Jurkat, Clone E6-1 (cell line): ENCODE results near the gene CNIH2. TPM values are rescaled to one million over a fixed set of nuclear protein-coding genes. Genes with fewer than 3 reads are reported as not detected.

Experiments used
- DNase-seq: peaks from one replicate; pipeline ENCODE4 v3.0.0-alpha.2; 2011; ENCODE audit warnings: low read depth, low spot score
- H3K4me3 ChIP-seq: 2 replicates; pipeline ENCODE4 v1.5.1; 2011; ENCODE audit warnings: mild to moderate bottlenecking, low read length, control low read depth, moderate library complexity
- polyA plus RNA-seq: library from polyadenylated mRNA; unstranded; fragments of >200 nt; gene quantifications from one replicate; pipeline ENCODE4 v1.2.1, GENCODE V29; 2012; ENCODE audit warnings: missing spikeins; ENCODE audit not compliant: insufficient read length, insufficient read depth

CNIH2 gene
- polyA plus RNA-seq, result 19.7 TPM

DNA sequence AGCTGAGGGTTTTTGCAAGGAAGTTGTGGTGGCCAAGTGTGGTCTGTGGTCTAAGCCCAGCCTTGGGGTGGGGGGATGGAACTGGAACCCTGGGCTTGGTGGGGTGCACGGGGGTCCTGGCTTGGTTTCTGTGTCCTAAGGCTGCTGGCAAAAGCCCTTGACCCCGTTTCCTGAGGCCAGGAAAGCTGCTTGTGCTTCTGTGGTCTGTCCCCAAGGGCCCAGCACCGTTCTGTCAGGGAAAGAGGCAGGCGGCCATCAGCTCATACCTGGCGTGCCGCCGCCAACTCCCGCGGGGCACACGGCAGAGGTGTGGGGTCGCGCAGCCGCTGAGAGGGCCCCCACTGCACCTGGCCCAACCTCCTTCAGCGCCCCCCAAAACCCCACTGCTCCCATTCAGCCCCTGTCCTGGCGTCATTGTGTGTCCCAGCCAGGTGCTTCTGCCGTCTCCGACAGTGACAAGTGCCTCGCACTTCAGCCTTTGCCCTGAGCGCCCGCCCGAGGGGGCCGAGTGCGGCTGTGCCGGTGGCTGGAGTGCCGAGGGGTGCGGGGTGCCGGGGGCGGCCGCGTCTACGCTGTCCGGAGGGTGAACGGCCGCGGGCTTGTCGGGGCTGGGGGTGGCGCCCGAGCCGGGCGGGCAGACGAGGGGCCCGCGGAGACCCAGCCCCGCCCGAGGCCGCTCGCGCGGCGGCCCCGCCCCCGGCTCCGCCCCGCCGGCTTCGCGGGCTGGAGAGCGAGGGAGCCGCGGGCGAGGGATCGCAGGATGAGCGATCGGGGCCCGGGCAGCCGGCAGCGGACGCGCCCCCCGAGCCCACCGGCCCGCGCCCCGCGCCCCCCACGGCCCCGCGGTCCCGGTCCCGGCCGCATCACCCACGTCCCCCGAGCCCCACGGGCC is at the start of gene CNIH2:
TSS of gene CNIH2 (plus strand) at position 705 of the 892 bp plus-strand sequence. CDS start 282 bp downstream, outside the sequence.
- H3K4me3 ChIP-seq, result peak within 1 kb of the TSS; percentile 24
- DNase-seq, result no peak

DNA sequence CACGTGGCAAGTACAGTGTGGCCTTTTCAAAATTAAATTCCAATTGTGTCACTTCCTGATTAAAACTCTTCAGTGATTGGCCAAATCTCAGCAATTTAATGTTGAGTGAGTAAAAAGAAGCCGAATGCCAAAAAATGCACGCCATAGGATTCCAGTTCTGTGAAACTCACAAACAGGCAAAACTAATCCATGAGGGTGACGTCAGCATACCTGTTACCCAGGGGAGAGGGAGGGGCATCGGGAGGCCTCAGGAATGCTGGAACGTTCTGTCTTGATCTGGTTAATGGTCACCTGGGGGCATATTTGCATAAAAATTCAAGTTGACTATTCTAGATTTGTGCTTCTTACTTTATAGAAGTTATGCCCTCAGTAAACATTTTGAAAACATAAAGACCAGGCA is 49.5 kb upstream of the CNIH2 start:
- no peak overlapping the region for H3K4me3 ChIP-seq
- DNase-seq, result no peak

DNA sequence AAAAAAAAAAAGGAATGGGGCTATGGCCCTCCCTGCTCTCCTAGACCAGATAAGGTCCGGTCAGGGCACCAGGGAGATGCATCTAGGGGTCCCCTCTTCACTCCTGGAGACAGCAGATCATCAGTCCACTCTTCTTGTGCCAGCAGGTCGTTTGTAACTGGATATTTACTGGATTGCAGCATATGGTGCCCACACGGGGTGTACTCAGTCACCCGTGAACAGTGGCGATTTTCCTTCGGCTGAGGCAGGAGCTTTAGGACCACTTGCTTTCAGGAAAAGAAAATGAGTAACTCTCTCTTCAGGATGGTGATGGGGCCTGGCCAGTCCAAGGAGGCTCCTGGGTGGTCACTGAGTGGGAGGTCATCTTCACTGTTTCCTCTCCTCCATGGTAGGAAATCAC is 47.8 kb upstream of the CNIH2 start:
- DNase-seq, result no peak
- H3K4me3 ChIP-seq, result no peak overlapping the region

DNA sequence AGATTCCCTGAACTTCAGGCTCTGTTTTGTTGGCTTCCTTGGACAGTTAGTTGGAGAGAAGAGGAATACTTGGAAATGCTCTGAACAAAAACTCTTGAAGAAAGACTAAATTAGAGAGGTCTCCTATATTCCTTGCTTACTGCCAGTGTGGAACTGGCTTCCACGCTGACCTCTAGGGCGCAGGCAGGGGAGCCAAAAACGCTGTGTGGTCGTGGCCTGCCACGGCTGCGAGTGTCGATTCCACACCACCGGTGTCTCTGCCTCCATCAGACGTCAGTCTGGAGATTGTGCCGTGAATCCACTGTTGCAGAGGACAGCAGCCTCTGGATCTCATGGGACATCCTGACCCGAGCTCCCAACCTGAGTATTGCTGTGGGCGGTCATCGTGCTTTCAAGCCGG is 47.0 kb upstream of the CNIH2 start:
- no peak for DNase-seq

DNA sequence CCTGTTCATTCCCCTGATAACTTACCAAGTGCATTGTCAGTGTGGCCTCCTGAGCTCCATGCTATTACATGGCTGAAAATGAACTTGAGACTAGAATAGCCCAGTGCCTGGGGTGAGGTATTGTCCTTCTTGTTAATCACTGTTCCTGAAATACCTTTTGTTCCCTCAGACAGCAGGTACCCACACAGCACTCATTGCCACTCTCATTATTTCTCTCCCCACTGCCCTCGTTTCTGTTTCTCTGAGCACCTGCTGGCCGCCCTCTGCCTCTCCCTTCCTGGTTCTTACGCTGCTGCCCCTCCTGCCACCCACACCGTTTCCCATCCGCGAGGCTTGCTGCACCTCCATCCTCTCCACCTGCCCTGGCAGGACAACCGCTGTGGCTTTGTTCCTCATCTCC is 46.4 kb upstream of the CNIH2 start:
- no peak for DNase-seq
- no peak overlapping the region for H3K4me3 ChIP-seq

More for the DNA sequence above, 47.0 kb upstream of the CNIH2 start:
- no peak overlapping the region for H3K4me3 ChIP-seq

DNA sequence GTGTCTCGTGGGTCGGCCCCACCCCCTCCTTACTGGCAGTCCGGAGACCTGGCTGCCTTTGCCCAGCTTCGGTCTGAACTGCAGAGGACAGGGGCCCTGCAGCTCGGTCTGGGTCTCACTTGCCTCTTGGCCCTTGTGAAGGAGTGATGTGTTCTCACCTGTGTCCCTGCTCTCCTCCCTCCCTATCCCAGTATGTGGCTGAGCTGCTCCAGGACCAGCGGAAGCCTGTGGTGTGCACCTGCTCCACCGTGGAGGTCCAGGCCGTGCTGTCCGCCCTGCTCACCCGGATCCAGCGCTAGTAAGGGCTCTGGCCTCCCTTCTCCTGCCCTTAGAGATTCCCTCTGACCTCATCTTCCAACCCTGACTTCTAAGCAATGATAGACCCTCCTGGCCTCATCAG is 45.2 kb upstream of the CNIH2 start:
- no peak overlapping the region for H3K4me3 ChIP-seq
- DNase-seq, result no peak

DNA sequence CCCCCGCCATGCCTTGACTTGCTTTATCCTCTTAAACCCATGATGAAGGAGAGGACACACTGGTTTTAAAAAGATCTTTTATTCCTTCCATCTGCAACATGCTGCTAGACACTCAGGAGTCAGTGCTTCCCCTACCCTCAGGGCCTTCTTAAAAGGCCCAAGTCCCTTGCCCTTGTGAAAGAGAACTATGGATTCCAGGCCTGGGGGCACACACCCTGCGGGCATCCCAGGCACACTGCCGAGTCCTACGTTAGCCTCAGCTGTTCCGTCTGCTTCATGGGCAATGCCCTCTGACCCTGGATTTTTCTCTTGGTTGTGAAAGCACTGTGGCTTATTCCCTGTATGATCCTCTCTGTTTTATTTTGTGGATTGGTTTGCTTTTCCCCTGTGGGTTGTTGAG is 44.7 kb upstream of the CNIH2 start:
- DNase-seq, result no peak
- H3K4me3 ChIP-seq, result no peak overlapping the region

DNA sequence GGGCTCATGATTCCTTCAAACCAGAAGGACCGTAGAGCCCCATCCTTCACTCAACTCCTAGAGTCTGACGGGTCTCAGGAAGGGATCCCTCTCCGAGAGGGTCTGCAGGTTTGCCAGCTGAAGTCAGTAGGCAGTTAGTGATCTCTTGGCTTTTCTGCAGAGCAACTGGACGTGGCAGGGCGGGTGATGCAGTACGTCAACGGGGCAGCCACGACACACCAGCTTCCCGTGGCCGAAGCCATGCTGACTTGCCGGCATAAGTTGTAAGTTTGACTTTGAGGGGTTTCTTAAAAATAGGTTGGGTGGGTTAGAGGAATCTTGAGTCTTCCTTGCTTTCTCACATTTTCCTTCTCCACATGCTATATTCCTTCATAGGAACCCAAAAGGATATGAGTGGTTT is 42.8 kb upstream of the CNIH2 start:
- no peak for DNase-seq
- no peak overlapping the region for H3K4me3 ChIP-seq

DNA sequence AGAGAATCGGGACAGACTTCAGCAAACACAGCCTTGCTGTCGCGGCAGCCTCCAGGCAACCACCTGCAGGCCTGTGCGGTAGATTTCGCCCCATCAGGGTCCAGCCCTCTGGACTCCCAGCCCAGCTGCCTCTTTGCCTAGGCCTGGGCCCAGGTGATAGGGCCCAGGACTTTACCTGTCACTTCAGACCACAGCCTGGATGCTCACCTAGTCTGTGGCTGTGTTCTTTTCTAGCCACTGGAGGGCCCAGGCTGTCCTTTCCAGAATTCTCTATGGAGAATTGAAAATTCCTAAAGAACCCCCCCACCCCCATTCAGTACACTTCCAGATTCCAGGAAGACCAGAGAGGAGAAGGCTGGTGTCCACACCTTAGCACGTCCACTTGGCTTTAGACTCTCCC is 40.1 kb upstream of the CNIH2 start:
- H3K4me3 ChIP-seq, result no peak overlapping the region
- DNase-seq, result no peak

DNA sequence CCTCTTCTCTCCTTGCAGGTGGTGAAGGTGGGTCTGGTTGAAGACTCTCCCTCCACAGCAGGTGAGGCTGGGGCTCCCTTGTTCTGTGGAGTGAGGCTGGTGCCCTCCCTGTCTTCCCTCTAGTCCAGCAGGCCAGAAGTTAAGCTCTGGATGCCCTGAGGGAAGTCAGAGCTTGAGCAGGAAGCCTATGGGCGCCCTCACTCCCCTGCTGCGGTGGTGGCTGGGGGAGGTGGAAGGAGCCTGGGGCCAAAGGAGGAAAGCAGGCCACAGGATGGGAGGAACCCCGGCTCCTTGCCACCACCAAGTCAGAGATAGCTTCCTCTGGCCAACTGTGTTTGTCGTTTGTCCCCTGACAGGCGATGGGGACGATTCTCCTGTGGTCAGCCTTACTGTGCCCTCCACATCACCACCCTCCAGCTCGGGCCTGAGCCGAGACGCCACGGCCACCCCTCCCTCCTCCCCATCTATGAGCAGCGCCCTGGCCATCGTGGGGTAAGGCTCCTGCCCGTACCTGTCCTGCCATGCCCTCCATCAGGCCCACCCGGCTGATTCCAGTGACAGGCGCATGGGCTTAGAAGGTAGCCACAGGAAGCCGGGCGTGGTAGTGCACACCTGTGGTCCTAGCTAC is 39.1 kb upstream of the CNIH2 start:
- H3K4me3 ChIP-seq, result no peak overlapping the region
- DNase-seq, result no peak

DNA sequence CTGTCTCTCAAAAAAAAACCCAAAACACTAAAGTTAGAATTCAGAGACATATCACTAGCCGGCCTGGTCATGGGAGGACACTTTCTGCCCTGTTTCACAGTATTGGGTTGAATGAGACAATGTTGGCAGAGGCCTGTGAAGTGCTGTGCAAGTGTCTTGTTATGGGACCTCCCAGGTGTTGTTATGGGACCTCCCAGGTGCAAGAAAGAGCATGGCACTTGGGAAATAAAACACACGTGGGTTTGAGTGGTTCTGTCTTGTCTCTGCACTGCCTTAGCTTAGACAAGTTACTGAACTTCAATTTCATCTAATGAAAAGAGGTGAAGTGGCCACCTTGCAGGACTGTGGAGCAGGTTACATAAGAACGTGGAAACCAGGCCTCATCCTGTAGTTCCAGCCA is 38.5 kb upstream of the CNIH2 start:
- no peak for DNase-seq
- H3K4me3 ChIP-seq, result no peak overlapping the region

DNA sequence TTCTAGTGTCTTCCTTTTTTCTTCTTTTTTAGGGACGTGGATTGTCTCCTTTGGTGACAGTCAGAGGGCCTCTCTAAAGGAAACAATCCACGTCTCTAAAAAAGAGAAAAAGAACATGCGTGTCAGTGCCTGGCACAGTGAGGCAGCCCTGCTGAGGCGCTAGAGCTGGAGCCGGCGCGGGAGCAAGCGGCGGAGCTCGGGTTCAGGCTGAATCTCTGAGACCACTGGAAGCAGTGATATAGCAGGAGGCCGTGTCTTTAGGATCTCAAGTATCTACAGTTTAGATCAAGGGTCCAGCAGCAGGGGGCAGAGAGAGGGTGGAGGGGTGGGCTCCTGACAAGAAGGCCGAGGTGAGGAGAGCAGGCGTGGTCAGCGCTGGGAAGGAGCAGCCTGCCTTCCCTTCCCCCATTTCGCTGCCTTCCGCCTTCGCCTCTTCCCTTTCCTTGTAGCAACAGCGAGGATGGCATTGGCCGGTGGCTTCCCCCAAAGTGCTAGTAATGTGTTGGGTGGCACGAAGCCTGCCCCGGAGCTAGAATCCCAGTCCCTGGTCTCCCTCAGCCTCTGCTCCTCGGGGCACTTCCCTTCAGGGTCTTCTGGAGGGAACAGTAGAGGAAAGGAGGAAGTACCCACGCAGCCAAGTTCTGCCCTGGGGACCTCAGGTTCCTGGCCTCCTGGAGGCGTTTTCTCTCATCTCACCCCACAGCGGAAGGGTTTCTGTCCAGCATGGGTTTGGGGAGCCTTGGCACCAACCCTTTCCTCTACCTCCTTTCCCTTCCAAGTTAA is 37.8 kb upstream of the CNIH2 start:
- no peak for DNase-seq
- no peak overlapping the region for H3K4me3 ChIP-seq

DNA sequence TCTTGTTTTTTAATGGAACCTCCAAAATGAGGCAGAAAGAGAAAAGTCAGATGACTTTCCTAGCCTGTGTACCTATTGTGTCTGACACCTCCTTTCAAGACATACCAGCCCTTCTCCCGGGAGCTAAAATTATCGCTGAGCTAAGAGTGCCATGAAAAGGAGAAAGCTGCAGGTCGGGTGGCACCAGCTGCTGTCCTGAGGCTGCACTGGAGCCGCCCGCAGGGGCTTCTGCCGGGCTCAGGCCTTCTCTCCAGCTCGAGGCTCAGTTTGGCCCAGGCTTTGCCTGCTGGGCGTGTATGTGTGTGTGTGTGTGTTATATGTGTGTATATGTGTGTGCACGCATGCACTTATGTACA is 37.2 kb upstream of the CNIH2 start:
- no peak overlapping the region for H3K4me3 ChIP-seq
- DNase-seq, result no peak

DNA sequence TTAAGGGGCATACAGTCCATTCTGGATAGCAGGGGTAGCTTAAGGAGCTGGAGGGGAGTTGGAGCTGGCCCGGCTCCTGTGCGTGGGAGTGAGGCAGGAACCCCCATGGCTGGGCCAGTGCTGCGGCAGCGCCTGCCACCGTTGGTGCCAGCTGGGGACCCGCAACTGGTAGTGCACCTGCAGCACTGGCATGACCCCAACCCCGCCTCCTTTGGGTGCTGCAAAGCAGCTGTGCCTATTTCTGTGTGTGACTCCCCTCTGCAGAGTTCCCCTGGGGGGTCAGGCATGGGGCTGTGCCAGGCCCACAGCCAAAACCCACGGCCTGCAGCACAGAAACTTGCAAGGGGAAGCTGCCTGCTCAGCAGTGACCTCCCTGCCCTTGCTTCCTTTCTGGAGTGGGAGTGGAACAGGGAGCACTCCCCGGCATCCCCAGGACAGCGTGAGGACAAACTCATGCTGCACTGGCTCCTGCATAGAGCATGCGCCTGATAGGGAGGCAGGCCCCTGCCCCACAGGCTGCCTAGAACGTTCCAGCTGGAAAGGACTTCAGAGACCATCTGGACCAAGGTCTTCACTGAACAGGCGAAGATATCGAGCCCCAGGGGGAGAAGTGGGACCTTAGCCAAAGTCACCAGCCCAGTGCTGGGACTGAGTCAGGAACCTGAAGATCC is 35.7 kb upstream of the CNIH2 start:
- DNase-seq, result peak; percentile 79

DNA sequence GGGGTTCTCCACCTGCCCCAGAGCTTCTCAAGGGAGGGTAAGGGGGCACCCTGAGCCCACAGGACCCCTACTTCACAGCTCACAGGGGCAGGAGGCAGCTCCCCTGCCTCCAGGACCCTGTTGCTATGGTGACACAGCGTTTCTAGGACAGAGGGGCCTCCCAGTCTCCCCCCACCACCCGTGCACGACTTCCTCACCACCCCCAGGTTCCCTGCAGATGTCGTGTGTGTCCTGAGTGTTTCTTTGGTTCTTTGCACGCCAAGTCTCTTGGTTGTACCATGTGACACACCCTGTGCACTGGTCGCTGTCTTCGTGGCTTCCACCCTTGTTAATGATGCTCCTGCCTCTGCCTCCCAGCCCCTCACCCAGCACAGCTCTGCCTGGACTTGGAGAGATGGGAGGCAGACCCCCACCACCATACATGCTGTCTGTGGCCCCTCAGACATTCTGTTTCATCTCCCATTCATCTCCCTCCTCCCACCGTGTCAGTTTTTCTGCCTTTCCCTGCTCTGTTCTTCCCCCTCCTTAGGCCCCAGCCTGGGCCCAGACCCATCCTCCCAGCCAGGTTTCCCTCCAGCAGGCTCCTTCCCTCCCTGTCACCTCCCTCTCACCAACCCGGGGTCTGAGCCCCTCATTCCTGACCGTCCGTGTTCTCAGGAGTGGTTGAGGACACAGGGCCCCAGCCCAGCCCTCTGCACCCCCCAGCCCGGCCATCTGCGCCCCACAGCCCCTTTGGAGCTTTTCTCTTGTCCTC is 34.0 kb upstream of the CNIH2 start:
- H3K4me3 ChIP-seq, result no peak overlapping the region
- peak; percentile 51 for DNase-seq

More for the DNA sequence above, 35.7 kb upstream of the CNIH2 start:
- peak overlapping the region; percentile 15 for H3K4me3 ChIP-seq

DNA sequence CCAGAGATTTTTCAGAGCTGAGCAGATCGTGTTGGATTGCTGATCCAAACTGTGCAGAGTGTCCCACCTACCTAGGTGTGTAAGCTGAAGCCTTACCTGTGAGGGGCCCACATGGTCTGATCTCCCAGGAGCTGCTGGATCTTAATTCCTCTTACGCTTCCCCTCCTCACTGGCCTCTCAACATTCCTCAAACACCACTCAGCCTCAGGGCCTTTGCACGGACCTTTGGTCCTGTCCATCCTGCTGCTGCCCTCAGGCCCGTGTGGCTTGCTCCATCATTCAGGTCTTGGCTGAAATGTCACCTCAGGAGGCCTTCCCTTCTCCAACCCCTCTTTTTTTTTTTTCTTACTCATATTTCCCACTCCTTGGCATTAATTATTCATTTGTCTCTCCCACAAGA is 30.7 kb upstream of the CNIH2 start:
- no peak for DNase-seq
- H3K4me3 ChIP-seq, result no peak overlapping the region

DNA sequence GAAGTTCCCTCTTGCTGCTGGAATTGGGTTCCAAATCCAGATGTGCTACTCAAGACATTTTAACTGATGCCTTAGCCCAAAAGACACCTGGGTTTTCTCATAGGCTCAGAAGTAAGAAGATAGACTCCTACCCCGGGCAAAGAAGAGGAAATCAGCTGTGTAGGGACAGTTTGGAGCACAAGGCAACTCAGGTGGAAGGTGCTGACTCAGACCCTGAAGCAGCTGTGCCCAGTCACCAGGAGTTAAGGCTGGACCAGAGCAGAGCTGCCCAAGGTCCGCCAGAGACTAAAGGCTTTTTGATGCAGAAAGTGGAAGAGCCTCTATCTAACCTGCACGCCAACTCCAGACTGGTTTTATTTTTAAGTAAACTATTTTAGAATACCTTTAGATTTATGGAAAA is 30.2 kb upstream of the CNIH2 start:
- no peak overlapping the region for H3K4me3 ChIP-seq
- DNase-seq, result no peak

DNA sequence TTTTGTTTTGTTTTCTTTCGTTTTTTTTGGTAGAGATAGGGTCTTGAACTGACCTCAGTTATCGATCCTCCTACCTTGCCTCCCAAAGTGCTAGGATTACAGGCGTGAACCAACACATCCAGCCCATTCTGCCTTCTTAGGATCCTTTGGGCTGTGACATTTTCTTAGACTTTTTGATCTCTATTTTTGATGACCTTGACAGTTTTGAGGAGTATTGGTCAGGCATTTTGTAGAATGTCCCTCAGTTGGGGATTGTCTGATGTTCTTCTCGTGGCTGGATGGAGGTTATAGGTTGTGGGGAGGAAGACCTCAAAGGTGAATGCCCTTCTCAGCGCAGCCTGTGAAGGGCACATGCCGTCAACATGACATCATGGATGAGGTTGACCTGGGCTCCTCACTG is 29.1 kb upstream of the CNIH2 start:
- no peak for DNase-seq
- H3K4me3 ChIP-seq, result no peak overlapping the region

DNA sequence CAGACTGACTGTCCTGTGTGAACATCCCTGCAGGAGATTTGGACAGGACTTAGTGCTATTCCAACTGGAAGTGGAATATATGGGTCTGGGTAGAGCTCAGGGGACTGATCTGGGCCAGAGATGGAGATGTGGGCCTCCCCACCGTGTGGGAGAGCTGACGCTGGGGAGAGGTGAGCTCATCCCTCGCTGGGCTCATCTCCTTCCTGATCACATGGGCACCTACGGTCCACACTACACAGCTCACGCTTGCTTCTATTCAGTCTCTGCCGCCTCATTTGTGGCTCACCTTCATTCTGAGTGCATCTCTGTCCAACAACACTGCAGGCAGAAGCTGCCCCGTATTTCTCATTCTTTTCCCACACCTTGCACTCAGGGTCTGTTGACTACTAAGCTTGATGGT is 26.2 kb upstream of the CNIH2 start:
- no peak overlapping the region for H3K4me3 ChIP-seq
- no peak for DNase-seq
